ENCODE results near the gene PCDH8. TPM values are rescaled to one million over a fixed set of nuclear protein-coding genes. Genes with fewer than 3 reads are reported as not detected.
A peak's percentile ranks its signal among the peaks of the same experiment; 100 is the strongest.

Gene PCDH8
- total RNA-seq = 10 to 100 TPM in 1 of 2 donors, 1 to 10 TPM in 1; 8.4 to 19.4 TPM
- polyA plus RNA-seq (ENCODE audit: insufficient read length in 2 of 2) = 10 to 100 TPM; 53.9 to 56.0 TPM
- long read RNA-seq, donor 1, full-length matches to known transcripts = 16 of 16 reads
- long read RNA-seq, donor 1, partial matches to known transcripts = 0 of 16 reads
- long read RNA-seq, donor 1, other reads (novel, unspliced or antisense) = 0 of 16 reads
- long read RNA-seq, donor 2, full-length matches to known transcripts = 1 of 1 reads
- long read RNA-seq, donor 2, partial matches to known transcripts = 0 of 1 reads
- long read RNA-seq, donor 2, other reads (novel, unspliced or antisense) = 0 of 1 reads
- long read RNA-seq, donor 3, full-length matches to known transcripts = 3 of 3 reads
- long read RNA-seq, donor 3, partial matches to known transcripts = 0 of 3 reads
- long read RNA-seq, donor 3, other reads (novel, unspliced or antisense) = 0 of 3 reads
- long read RNA-seq, donor 4 = 0 reads

- H3K36me3 ChIP-seq (ENCODE audit: control insufficient read depth, insufficient read depth, low read length) = peaks cover 16% of the 10 kb centered on the region
- peaks cover 70% of the 10 kb centered on the region for H3K4me1 ChIP-seq (ENCODE audit: control insufficient read depth, insufficient read depth, low read length)
- under 1% methylated on average over 28 of the region's 41 CpGs for WGBS (ENCODE audit: insufficient coverage)
- peak in 5 of 6 donors; percentile 78 to 98 (median 82) for DNase-seq (ENCODE audit: low read depth in 4 of 6, low spot score in 6 of 6)
- H3K27me3 ChIP-seq (ENCODE audit: control insufficient read depth, insufficient read depth, low read length) = peaks cover 51% of the 10 kb centered on the region
- peak within 1 kb of the TSS; percentile 40 for H3K4me3 ChIP-seq (ENCODE audit: low read depth, low read length)
- H3K9me3 ChIP-seq (ENCODE audit: control insufficient read depth, insufficient read depth, low read length) = no peaks in the 10 kb centered on the region
- H3K27ac ChIP-seq (ENCODE audit: low read depth, low read length) = peak within 1 kb of the TSS; percentile 36
Observed at GRCh38 chr13:52848455-52849195, at the start of gene PCDH8. Gene PCDH8, minus strand, starts transcription at chr13:52848640. Its CDS starts 204 bp downstream, at chr13:52848436.

- H3K4me1 ChIP-seq (ENCODE audit: control insufficient read depth, insufficient read depth, low read length) = peaks cover 19% of the 10 kb centered on the region
- DNase-seq (ENCODE audit: low read depth in 4 of 6, low spot score in 6 of 6) = peak in 3 of 6 donors; percentile 42 to 88 (median 76)
- H3K36me3 ChIP-seq (ENCODE audit: control insufficient read depth, insufficient read depth, low read length) = no peaks in the 10 kb centered on the region
- no peaks in the 10 kb centered on the region for H3K9me3 ChIP-seq (ENCODE audit: control insufficient read depth, insufficient read depth, low read length)
- H3K27ac ChIP-seq (ENCODE audit: low read depth, low read length) = peak overlapping the region; percentile 37
- no peaks in the 10 kb centered on the region for H3K27me3 ChIP-seq (ENCODE audit: control insufficient read depth, insufficient read depth, low read length)
- 62% methylated on average over 4 of the region's 8 CpGs for WGBS (ENCODE audit: insufficient coverage)
- no peak overlapping the region for H3K4me3 ChIP-seq (ENCODE audit: low read depth, low read length)
Observed at GRCh38 chr13:52896827-52897659, 48.6 kb upstream of the PCDH8 start.

- 62% methylated on average over 5 of the region's 5 CpGs for WGBS (ENCODE audit: insufficient coverage)
- peak in 1 of 6 donors; percentile 82 for DNase-seq (ENCODE audit: low read depth in 4 of 6, low spot score in 6 of 6)
- H3K27ac ChIP-seq (ENCODE audit: low read depth, low read length) = no peak overlapping the region
Observed at GRCh38 chr13:52894413-52894812, 46.0 kb upstream of the PCDH8 start.

GRCh38 chr13:52892925-52893324 is 44.5 kb upstream of the PCDH8 start:
- Histone ChIP-seq H3K36me3 (ENCODE audit: control insufficient read depth, insufficient read depth, low read length) (no peaks in the 10 kb centered on the region), H3K4me1 (ENCODE audit: control insufficient read depth, insufficient read depth, low read length) (peaks cover 15% of the 10 kb centered on the region), H3K27me3 (ENCODE audit: control insufficient read depth, insufficient read depth, low read length) (no peaks in the 10 kb centered on the region), H3K27ac (ENCODE audit: low read depth, low read length) (no peak overlapping the region), H3K9me3 (ENCODE audit: control insufficient read depth, insufficient read depth, low read length) (no peaks in the 10 kb centered on the region), H3K4me3 (ENCODE audit: low read depth, low read length) (no peak overlapping the region)
- whole genome bisulfite sequencing (ENCODE audit: insufficient coverage) = 45% methylated on average over 3 of the region's 4 CpGs
- DNase-seq (ENCODE audit: low read depth in 4 of 6, low spot score in 6 of 6) = no peak

More at GRCh38 chr13:52894413-52894812, 46.0 kb upstream of the PCDH8 start:
- H3K4me1 ChIP-seq (ENCODE audit: control insufficient read depth, insufficient read depth, low read length) = peaks cover 19% of the 10 kb centered on the region
- no peaks in the 10 kb centered on the region for H3K36me3 ChIP-seq (ENCODE audit: control insufficient read depth, insufficient read depth, low read length)
- no peak overlapping the region for H3K4me3 ChIP-seq (ENCODE audit: low read depth, low read length)
- no peaks in the 10 kb centered on the region for H3K9me3 ChIP-seq (ENCODE audit: control insufficient read depth, insufficient read depth, low read length)
- no peaks in the 10 kb centered on the region for H3K27me3 ChIP-seq (ENCODE audit: control insufficient read depth, insufficient read depth, low read length)

- Histone ChIP-seq H3K4me3 (ENCODE audit: low read depth, low read length) (no peak overlapping the region), H3K9me3 (ENCODE audit: control insufficient read depth, insufficient read depth, low read length) (no peaks in the 10 kb centered on the region)
- WGBS (ENCODE audit: insufficient coverage) = no CpG with 5 or more reads among the region's 5 CpGs
Observed at GRCh38 chr13:52891706-52892105, 43.3 kb upstream of the PCDH8 start.

GRCh38 chr13:52887165-52887564 is 38.7 kb upstream of the PCDH8 start:
- Histone ChIP-seq H3K4me3 (ENCODE audit: low read depth, low read length) (no peak overlapping the region), H3K36me3 (ENCODE audit: control insufficient read depth, insufficient read depth, low read length) (no peaks in the 10 kb centered on the region), H3K27ac (ENCODE audit: low read depth, low read length) (no peak overlapping the region), H3K9me3 (ENCODE audit: control insufficient read depth, insufficient read depth, low read length) (no peaks in the 10 kb centered on the region), H3K4me1 (ENCODE audit: control insufficient read depth, insufficient read depth, low read length) (no peaks in the 10 kb centered on the region), H3K27me3 (ENCODE audit: control insufficient read depth, insufficient read depth, low read length) (no peaks in the 10 kb centered on the region)
- no peak for DNase-seq (ENCODE audit: low read depth in 4 of 6, low spot score in 6 of 6)
- no CpG with 5 or more reads among the region's 1 CpG for WGBS (ENCODE audit: insufficient coverage)

More at GRCh38 chr13:52891706-52892105, 43.3 kb upstream of the PCDH8 start:
- H3K36me3 ChIP-seq (ENCODE audit: control insufficient read depth, insufficient read depth, low read length) = no peaks in the 10 kb centered on the region
- peaks cover 7% of the 10 kb centered on the region for H3K4me1 ChIP-seq (ENCODE audit: control insufficient read depth, insufficient read depth, low read length)
- peak in 1 of 6 donors; percentile 35 for DNase-seq (ENCODE audit: low read depth in 4 of 6, low spot score in 6 of 6)
- H3K27me3 ChIP-seq (ENCODE audit: control insufficient read depth, insufficient read depth, low read length) = no peaks in the 10 kb centered on the region
- no peak overlapping the region for H3K27ac ChIP-seq (ENCODE audit: low read depth, low read length)

GRCh38 chr13:52885141-52885540 is 36.7 kb upstream of the PCDH8 start:
- Histone ChIP-seq H3K9me3 (ENCODE audit: control insufficient read depth, insufficient read depth, low read length) (no peaks in the 10 kb centered on the region), H3K27me3 (ENCODE audit: control insufficient read depth, insufficient read depth, low read length) (no peaks in the 10 kb centered on the region), H3K4me1 (ENCODE audit: control insufficient read depth, insufficient read depth, low read length) (peaks cover 5% of the 10 kb centered on the region), H3K36me3 (ENCODE audit: control insufficient read depth, insufficient read depth, low read length) (no peaks in the 10 kb centered on the region), H3K27ac (ENCODE audit: low read depth, low read length) (no peak overlapping the region), H3K4me3 (ENCODE audit: low read depth, low read length) (no peak overlapping the region)
- 95% methylated on average over 3 of the region's 5 CpGs for WGBS (ENCODE audit: insufficient coverage)
- DNase-seq (ENCODE audit: low read depth in 4 of 6, low spot score in 6 of 6) = no peak

GRCh38 chr13:52884429-52885010 is 36.1 kb upstream of the PCDH8 start:
- WGBS (ENCODE audit: insufficient coverage) = 74% methylated on average over 2 of the region's 7 CpGs
- peak in 1 of 6 donors; percentile 59 for DNase-seq (ENCODE audit: low read depth in 4 of 6, low spot score in 6 of 6)

GRCh38 chr13:52882785-52883184 is 34.3 kb upstream of the PCDH8 start:
- H3K9me3 ChIP-seq (ENCODE audit: control insufficient read depth, insufficient read depth, low read length) = no peaks in the 10 kb centered on the region
- DNase-seq (ENCODE audit: low read depth in 4 of 6, low spot score in 6 of 6) = peak in 3 of 6 donors; percentile 48 to 62 (median 50)
- no peaks in the 10 kb centered on the region for H3K36me3 ChIP-seq (ENCODE audit: control insufficient read depth, insufficient read depth, low read length)
- H3K27ac ChIP-seq (ENCODE audit: low read depth, low read length) = no peak overlapping the region
- peaks cover 5% of the 10 kb centered on the region for H3K4me1 ChIP-seq (ENCODE audit: control insufficient read depth, insufficient read depth, low read length)
- 60% methylated on average over 1 of the region's 2 CpGs for WGBS (ENCODE audit: insufficient coverage)
- no peak overlapping the region for H3K4me3 ChIP-seq (ENCODE audit: low read depth, low read length)
- no peaks in the 10 kb centered on the region for H3K27me3 ChIP-seq (ENCODE audit: control insufficient read depth, insufficient read depth, low read length)

More at GRCh38 chr13:52884429-52885010, 36.1 kb upstream of the PCDH8 start:
- no peaks in the 10 kb centered on the region for H3K9me3 ChIP-seq (ENCODE audit: control insufficient read depth, insufficient read depth, low read length)
- H3K4me3 ChIP-seq (ENCODE audit: low read depth, low read length) = no peak overlapping the region
- peaks cover 5% of the 10 kb centered on the region for H3K4me1 ChIP-seq (ENCODE audit: control insufficient read depth, insufficient read depth, low read length)
- H3K27me3 ChIP-seq (ENCODE audit: control insufficient read depth, insufficient read depth, low read length) = no peaks in the 10 kb centered on the region
- H3K27ac ChIP-seq (ENCODE audit: low read depth, low read length) = no peak overlapping the region
- H3K36me3 ChIP-seq (ENCODE audit: control insufficient read depth, insufficient read depth, low read length) = no peaks in the 10 kb centered on the region
